ENCODE data around the gene PACSIN1.

PACSIN1 gene

GRCh38 chr6:34514112-34514511 is 48.2 kb downstream of the PACSIN1 start:
- ATAC-seq, result no peak
- DNase-seq (ENCODE audit: low spot score in 2 of 2), result no peak
- no peak overlapping the region for H3K27ac Mint-ChIP-seq
- H3K36me3 Mint-ChIP-seq, result no peaks in the 10 kb centered on the region
- peaks cover 5% of the 10 kb centered on the region for H3K9me3 Mint-ChIP-seq
- H3K4me3 Mint-ChIP-seq, result no peak overlapping the region
- H3K4me1 Mint-ChIP-seq, result peaks cover 4% of the 10 kb centered on the region

DNA sequence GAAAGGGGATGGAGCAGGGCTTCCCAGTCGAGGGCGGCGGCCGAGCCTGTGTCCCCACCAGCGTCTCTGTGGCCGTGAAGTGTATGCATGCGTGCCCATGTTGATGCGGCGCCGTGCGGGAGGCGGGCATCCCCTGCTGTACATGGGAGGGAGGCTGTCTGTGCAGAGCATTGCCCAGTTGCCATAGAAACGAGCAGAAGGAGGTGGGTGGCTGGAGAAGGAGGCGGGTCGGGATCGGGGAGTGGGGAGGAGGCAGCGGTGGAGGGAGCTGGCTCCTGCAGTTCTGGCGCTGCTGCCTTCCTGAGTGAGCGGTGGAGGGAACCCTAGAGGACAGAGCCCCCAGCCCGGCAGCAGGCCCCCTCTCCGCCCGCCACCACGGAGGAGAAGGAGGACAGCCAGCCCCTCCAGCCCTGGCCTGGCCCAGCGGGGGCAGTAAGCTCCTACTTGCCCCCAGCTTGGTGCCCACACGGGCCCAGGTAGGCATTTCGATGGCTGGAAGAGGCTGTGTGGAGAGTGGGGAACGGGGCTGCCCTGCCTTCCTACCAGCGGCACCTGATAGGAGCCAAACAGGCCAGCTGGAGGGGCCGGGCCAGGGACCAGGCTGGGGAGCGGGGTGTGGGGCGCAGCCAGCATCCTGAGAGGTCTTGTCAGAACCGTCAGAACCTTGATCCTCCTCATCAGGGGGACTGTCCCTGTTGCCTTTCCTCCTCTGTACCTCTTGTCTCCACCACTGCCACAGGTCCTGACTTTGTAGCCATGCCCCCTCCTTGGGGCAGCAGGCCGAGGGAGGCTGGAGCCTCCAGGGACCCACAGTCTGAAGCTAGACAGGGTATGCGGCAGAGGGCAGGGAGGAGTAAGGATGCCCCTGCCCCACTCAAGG is 49.0 kb downstream of the PACSIN1 start:
- no peak for DNase-seq (ENCODE audit: low spot score in 2 of 2)
- peaks cover 5% of the 10 kb centered on the region for H3K9me3 Mint-ChIP-seq
- H3K27ac Mint-ChIP-seq, result no peak overlapping the region
- no peak overlapping the region for H3K4me3 Mint-ChIP-seq
- H3K36me3 Mint-ChIP-seq, result no peaks in the 10 kb centered on the region
- ATAC-seq, result no peak
- peaks cover 4% of the 10 kb centered on the region for H3K4me1 Mint-ChIP-seq

DNA sequence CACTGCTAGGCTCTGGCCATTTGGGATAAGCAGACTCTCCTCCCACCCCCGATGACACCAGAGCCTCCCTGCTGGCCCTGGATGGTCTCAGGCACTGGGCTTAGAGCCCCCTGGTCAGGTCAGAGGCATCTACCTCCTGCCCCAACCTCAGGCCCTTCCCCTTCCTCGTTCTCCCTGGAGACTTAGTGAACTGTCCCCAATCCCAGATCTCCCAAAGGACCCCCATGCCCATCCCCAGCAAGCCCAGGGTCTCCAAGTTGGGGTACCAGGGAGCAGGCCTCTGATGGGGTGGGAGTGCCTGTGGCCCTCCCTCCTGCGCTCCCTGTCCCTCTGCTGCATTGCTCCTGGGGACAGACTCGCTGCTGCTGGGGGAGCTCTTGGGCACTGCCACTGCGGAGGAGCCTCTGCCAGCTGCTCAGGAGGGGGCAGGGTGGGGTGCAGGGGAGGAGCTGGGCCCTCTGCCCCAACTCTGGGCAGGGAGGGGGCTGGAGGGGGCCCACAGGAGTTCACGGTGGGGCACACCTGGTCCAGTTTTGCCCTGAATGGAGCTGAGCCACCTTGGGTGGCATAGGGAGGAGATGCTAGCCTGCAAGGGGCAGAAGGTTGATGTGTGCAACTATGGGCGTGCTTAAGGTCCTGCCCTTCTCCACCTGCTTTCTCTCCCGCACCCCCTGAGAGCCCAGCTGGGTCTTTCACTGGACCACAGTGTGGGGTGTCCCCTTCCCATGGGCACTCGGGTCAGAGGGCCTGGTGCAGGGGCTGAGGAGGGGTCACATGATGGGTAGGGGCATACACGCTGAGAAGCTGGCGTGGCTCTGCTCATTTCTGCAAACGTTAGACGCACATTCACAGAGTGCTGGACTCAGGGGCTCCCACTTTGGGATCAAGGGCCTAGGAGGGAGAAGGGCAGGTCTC is 49.9 kb downstream of the PACSIN1 start:
- Mint-ChIP-seq H3K27ac (no peak overlapping the region), H3K4me3 (no peak overlapping the region), H3K36me3 (no peaks in the 10 kb centered on the region), H3K9me3 (no peaks in the 10 kb centered on the region), H3K4me1 (peaks cover under 1% of the 10 kb centered on the region)
- DNase-seq (ENCODE audit: low spot score in 2 of 2) (no peak), ATAC-seq (no peak)

- Mint-ChIP-seq H3K4me1 (no peaks in the 10 kb centered on the region), H3K36me3 (no peaks in the 10 kb centered on the region), H3K9me3 (no peaks in the 10 kb centered on the region), H3K27ac (no peak overlapping the region), H3K4me3 (no peak overlapping the region)
- no peak for ATAC-seq
- DNase-seq (ENCODE audit: low spot score in 2 of 2), result no peak
Observed at GRCh38 chr6:34516391-34517324, 50.8 kb downstream of the PACSIN1 start.

- Mint-ChIP-seq H3K36me3 (no peaks in the 10 kb centered on the region), H3K4me1 (no peaks in the 10 kb centered on the region), H3K9me3 (no peaks in the 10 kb centered on the region), H3K27ac (no peak overlapping the region), H3K4me3 (no peak overlapping the region)
- ATAC-seq (no peak), DNase-seq (ENCODE audit: low spot score in 2 of 2) (no peak)
Observed at GRCh38 chr6:34517461-34517881, 51.6 kb downstream of the PACSIN1 start.

GRCh38 chr6:34517966-34518365 is 52.1 kb downstream of the PACSIN1 start:
- Mint-ChIP-seq H3K27ac (no peak overlapping the region), H3K9me3 (no peaks in the 10 kb centered on the region), H3K4me1 (peaks cover 2% of the 10 kb centered on the region), H3K36me3 (no peaks in the 10 kb centered on the region), H3K4me3 (no peak overlapping the region)
- ATAC-seq (no peak), DNase-seq (ENCODE audit: low spot score in 2 of 2) (no peak)

- H3K4me1 Mint-ChIP-seq, result peaks cover 11% of the 10 kb centered on the region
- ATAC-seq, result no peak
- H3K9me3 Mint-ChIP-seq, result no peaks in the 10 kb centered on the region
- DNase-seq (ENCODE audit: low spot score in 2 of 2), result no peak
- H3K27ac Mint-ChIP-seq, result no peak overlapping the region
- no peaks in the 10 kb centered on the region for H3K36me3 Mint-ChIP-seq
- no peak overlapping the region for H3K4me3 Mint-ChIP-seq
Observed at GRCh38 chr6:34518669-34519365, 52.9 kb downstream of the PACSIN1 start.

DNA sequence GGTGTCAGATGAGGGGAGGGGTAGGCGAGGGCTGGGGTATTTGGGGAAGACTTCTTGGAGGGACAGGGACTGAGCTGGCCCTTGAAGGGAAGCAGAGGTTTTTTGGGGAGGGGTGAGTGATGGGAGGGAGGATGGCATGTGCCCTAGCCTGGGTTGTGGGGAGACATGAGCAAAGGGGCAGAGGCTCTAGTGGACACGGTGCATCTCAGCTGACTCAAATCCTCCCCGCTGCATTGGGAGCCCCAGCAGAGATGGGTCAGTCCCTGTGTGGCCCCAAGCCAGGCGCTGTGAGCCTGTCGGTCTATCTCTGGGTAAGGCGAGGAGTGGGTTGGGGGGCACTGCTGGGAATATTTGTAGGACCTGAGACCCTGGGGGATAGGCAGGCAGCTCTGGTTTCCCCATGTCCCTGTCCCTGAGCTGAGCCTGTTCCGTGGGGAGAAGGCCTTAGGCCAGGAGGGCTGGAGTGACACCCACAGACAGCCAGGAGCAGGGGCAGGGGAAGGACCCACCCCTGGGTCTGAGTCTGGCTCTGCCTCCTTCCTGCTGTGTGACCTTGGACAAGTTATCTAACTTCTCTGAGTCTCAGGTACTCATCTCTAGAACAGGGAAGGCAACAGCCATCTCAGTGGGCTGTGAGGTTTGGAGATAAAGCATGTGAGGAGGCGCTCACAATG is 54.2 kb downstream of the PACSIN1 start:
- Mint-ChIP-seq H3K36me3 (no peaks in the 10 kb centered on the region), H3K27ac (peak overlapping the region; percentile 29), H3K9me3 (no peaks in the 10 kb centered on the region), H3K4me3 (no peak overlapping the region), H3K4me1 (peaks cover 17% of the 10 kb centered on the region)
- DNase-seq (ENCODE audit: low spot score in 2 of 2) (no peak), ATAC-seq (no peak)

DNA sequence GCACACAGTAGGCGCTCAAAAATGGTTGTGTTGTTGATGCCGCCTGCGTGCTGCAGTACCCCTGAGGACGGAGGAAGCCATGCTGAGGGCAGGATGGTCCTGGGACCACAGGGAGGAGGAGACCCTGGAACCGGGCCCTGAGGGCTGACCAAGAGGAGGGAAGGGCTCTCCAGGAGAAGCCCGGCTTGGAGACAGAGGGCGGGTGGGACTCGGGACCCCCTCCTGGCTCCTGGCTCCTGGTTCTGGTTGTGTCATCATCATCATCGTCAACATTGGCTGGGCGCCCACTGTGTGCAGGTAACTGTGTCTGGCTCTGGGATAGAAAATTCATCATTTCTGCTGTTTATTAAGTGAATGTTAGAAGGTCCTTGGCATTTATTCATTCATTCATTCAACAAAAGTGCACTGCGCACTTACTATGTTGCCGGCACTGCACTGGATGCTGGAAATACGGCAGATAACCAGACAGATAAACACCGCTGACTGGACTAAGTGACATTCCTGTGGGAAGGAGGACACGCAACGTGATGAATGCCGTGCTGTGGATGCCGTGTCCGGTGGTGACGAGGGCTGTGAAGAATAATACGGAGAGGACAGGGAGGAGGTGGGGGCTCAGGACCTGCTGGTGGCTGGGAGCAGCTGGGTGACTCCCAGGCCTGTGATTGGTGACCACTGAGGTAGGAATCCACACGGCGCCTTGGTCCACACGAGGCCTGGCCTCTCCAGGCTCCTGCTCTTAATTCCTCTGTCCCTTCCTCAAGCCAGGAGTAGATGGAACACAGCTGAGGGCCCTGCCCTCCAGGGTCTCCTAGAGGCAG is 55.0 kb downstream of the PACSIN1 start:
- no peaks in the 10 kb centered on the region for H3K36me3 Mint-ChIP-seq
- DNase-seq (ENCODE audit: low spot score in 2 of 2) (no peak), ATAC-seq (no peak)
- H3K4me1 Mint-ChIP-seq, result peaks cover 17% of the 10 kb centered on the region
- H3K27ac Mint-ChIP-seq, result no peak overlapping the region
- H3K4me3 Mint-ChIP-seq, result no peak overlapping the region
- H3K9me3 Mint-ChIP-seq, result no peaks in the 10 kb centered on the region

DNA sequence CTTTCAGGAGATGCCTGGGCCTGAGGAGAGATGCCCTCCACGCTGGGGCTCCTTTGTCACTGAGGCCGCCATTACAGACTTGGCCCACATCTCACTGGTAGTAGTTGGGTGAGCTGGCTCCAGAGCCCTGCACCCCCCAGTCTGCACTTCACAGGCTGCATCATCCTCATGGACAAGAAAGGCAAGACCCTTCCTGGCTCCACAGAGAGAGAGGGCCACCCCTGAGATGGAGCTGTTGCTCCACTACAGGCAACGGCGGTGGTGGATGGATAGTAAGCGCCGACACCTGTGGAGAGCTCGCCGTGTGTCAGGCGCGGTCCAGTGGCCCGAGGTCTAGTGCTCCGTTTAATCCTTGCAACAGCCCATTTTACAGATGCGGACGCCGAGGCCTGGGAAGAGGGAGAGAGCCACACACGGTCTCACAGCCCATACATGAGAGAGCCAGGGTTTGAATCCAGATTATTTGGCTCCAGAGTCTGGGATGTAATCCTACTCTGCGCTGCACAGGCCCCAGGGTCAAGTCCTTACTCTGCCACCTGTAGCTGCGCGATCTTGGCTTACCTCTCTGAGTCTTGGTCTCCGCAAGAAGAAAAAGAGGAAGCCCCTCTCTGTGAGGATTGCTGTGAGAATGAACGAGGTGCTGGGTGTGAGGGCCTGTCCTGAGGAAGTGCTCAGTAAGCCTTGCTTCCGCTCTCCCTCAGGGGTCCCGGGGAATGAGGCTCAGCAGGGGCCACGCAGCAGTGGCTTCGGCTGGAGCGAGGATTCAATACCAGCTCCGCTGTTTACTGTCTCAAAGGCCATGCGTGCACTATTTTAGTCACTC is 55.8 kb downstream of the PACSIN1 start:
- Mint-ChIP-seq H3K36me3 (no peaks in the 10 kb centered on the region), H3K9me3 (no peaks in the 10 kb centered on the region), H3K4me3 (no peak overlapping the region), H3K27ac (no peak overlapping the region), H3K4me1 (peaks cover 17% of the 10 kb centered on the region)
- no peak for DNase-seq (ENCODE audit: low spot score in 2 of 2)
- ATAC-seq, result no peak

DNA sequence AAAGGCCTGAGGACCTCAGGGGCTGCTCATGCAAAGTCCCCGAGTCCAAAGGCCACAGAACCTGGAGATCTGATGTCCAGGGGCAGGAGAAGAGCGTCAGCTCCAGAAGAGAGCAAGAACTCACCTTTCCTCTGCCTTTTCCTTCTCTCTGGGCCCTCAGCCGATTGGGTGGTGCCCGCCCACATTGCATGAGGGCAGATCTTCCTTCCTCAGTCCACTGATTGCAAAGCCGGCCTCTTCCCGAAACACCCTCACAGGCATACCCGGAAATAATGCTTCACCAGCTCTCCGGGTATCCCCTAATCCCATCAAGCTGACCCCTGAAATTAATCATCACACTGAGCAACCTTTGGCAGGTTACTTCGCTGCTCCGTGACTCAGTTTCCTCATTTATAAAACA is 56.9 kb downstream of the PACSIN1 start:
- Mint-ChIP-seq H3K27ac (no peak overlapping the region), H3K36me3 (no peaks in the 10 kb centered on the region), H3K4me3 (no peak overlapping the region), H3K4me1 (peaks cover 23% of the 10 kb centered on the region), H3K9me3 (no peaks in the 10 kb centered on the region)
- DNase-seq (ENCODE audit: low spot score in 2 of 2), result no peak
- ATAC-seq, result no peak

DNA sequence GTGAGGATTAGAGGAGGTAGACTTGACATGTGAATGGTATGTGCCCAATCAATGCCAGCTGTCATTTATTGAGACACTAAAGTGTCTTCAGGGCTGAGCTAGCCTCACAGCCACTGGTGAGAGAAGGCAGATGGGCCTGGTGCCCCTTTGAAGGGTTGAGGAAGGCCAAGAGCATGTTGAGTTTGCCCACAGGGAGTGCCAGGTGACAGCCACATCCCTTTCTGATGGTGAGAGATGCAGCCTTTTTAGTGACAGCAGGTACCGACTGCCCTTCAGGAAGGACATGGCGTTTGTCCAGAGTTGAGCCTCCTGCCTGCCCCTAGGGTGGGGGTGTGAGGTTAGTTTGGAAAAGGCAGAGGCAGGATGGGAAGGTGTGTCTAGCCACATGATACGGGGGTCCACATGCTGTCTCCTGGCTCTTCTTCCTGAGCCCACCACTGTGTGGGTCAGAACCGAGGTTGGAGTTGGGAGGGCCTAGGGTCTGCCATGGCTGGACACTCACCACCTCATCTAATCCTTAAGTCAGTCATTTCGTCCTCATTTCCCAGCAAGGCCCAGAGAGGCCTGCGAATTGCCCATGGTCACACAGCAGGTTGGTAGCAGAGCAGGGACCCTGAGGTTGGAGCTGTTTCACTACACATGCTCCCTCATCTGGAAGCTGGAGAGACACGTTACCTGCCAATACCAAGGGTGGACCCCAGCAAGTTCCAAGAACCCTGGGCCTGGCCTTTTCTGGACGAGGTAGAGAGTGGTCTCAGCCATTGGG is 57.7 kb downstream of the PACSIN1 start:
- peaks cover 30% of the 10 kb centered on the region for H3K4me1 Mint-ChIP-seq
- H3K36me3 Mint-ChIP-seq, result no peaks in the 10 kb centered on the region
- ATAC-seq (no peak), DNase-seq (ENCODE audit: low spot score in 2 of 2) (no peak)
- H3K4me3 Mint-ChIP-seq, result no peak overlapping the region
- peak overlapping the region; percentile 66 for H3K27ac Mint-ChIP-seq
- no peaks in the 10 kb centered on the region for H3K9me3 Mint-ChIP-seq
